Measurements from ENCODE around the gene KLHDC8B. TPM values are rescaled to one million over a fixed set of nuclear protein-coding genes. Genes with fewer than 3 reads are reported as not detected.

Gene KLHDC8B
- total RNA-seq (2013), result 14.7 TPM
- 10 to 100 TPM in 2 of 3 donors, 1 to 10 TPM in 1; 7.5 to 16.7 (median 12.9) TPM for polyA plus RNA-seq
- polyA minus RNA-seq, result 10.8 and 11.6 TPM in 2 replicates
- 0.34 to 6.6 (median 2.2) reads per million in 11 experiments for total RNA-seq

- Mint-ChIP-seq H3K27me3 (ENCODE audit: low read depth in 3 of 3) (peaks cover 0 to 9% (median 2%) of the 10 kb centered on the region in 3 donors), H3K9me3 (peaks cover 0 to 15% (median 6%) of the 10 kb centered on the region in 7 donors), H3K36me3 (peaks cover 8 to 9% of the 10 kb centered on the region in 2 donors), H3K27ac (peak within 1 kb of the TSS in 5 of 7 donors; percentile 37 to 88 (median 74)), H3K4me3 (peak within 1 kb of the TSS; percentile 83 to 95), H3K4me1 (peaks cover 24% of the 10 kb centered on the region)
- peaks cover 0 to 6% of the 10 kb centered on the region in 2 donors for H3K36me3 ChIP-seq (replicated peaks in 1 of 2; ENCODE audit: control insufficient read depth in 1 of 2, insufficient read depth in 2 of 2, low read length in 2 of 2)
- peak within 1 kb of the TSS; percentile 36 to 63 for H3K27ac ChIP-seq (ENCODE audit: low read depth in 1 of 2, low read length in 2 of 2)
- peak within 1 kb of the TSS; percentile 97 for H2AFZ ChIP-seq (ENCODE audit: insufficient read depth, low read depth, low read length, poor library complexity, severe bottlenecking)
- under 1% methylated on average over 57 of the region's 57 CpGs for WGBS (ENCODE audit: insufficient coverage)
- H3K4me2 ChIP-seq (replicated peaks; ENCODE audit: extremely low read depth, low read length, poor library complexity, severe bottlenecking), result peak within 1 kb of the TSS; percentile 88
- peak within 1 kb of the TSS; percentile 72 for H3K9ac ChIP-seq (ENCODE audit: insufficient read depth, low read length, poor library complexity, severe bottlenecking)
- H3K4me1 ChIP-seq (ENCODE audit: control insufficient read depth in 1 of 2, insufficient read depth in 2 of 2, low read length in 2 of 2), result peaks cover 22 to 33% of the 10 kb centered on the region in 2 donors
- peaks cover 0 to 7% of the 10 kb centered on the region in 2 donors for H3K9me3 ChIP-seq (replicated peaks in 1 of 2; ENCODE audit: control insufficient read depth in 1 of 2, insufficient read depth in 1 of 2, low read length in 2 of 2)
- no peaks in the 10 kb centered on the region for H4K20me1 ChIP-seq (ENCODE audit: insufficient read depth, low read length)
- DNase-seq, result peak; percentile 58 to 68 (median 68)
- peak within 1 kb of the TSS; percentile 67 to 87 (median 87) for H3K4me3 ChIP-seq (replicated peaks in 1 of 3; ENCODE audit: low read depth in 2 of 3, low read length in 3 of 3)
- intact Hi-C loops (cut with micrococcal nuclease), result loop anchor here (1.0 to 10.0 kb wide), 3 partner anchors 105 to 274 kb away; partner anchors contain the start of gene C3orf62 (in 1 of the 2)
- H3K27me3 ChIP-seq (ENCODE audit: control insufficient read depth in 2 of 2, insufficient read depth in 2 of 2, low read length in 2 of 2), result no peaks in the 10 kb centered on the region
- peaks cover 3% of the 10 kb centered on the region for H3K79me2 ChIP-seq (ENCODE audit: insufficient read depth, low read length)
- peak; percentile 99 for TF ChIP-seq CTCF (IDR thresholded peaks at IDR 0.05)
These were observed at the start of gene KLHDC8B for GRCh38 chr3:49171119-49171774. Gene KLHDC8B, plus strand, starts transcription at chr3:49171598. Its CDS starts 1,172 bp downstream, at chr3:49172770.

GRCh38 chr3:49122022-49122421 lies 49.4 kb upstream of the KLHDC8B start:
- peaks cover 0 to 2% (median 0%) of the 10 kb centered on the region in 7 donors for H3K9me3 Mint-ChIP-seq
- no peak for TF ChIP-seq CTCF (IDR thresholded peaks at IDR 0.05)
- peak overlapping the region in 1 of 2 donors; percentile 95 for H3K27ac ChIP-seq (ENCODE audit: low read depth in 1 of 2, low read length in 2 of 2)

More at GRCh38 chr3:49122022-49122421, 49.4 kb upstream of the KLHDC8B start:
- no peak overlapping the region for H3K4me3 ChIP-seq (replicated peaks in 1 of 3; ENCODE audit: low read depth in 2 of 3, low read length in 3 of 3)
- intact Hi-C loops (cut with micrococcal nuclease), result no loop called here
- H3K27ac Mint-ChIP-seq, result peak overlapping the region in 6 of 7 donors; percentile 5 to 92 (median 86)
- peaks cover 7% of the 10 kb centered on the region for H4K20me1 ChIP-seq (ENCODE audit: insufficient read depth, low read length)
- H3K27me3 Mint-ChIP-seq (ENCODE audit: low read depth in 3 of 3), result no peaks in the 10 kb centered on the region
- no peak for DNase-seq
- H3K4me2 ChIP-seq (replicated peaks; ENCODE audit: extremely low read depth, low read length, poor library complexity, severe bottlenecking), result no peak overlapping the region
- H3K4me3 Mint-ChIP-seq, result no peak overlapping the region
- peaks cover 11% of the 10 kb centered on the region for H3K4me1 Mint-ChIP-seq
- peaks cover 15 to 20% of the 10 kb centered on the region in 2 donors for H3K36me3 Mint-ChIP-seq
- no peaks in the 10 kb centered on the region for H3K9me3 ChIP-seq (replicated peaks in 1 of 2; ENCODE audit: control insufficient read depth in 1 of 2, insufficient read depth in 1 of 2, low read length in 2 of 2)
- H3K79me2 ChIP-seq (ENCODE audit: insufficient read depth, low read length), result peaks cover 26% of the 10 kb centered on the region
- H3K4me1 ChIP-seq (ENCODE audit: control insufficient read depth in 1 of 2, insufficient read depth in 2 of 2, low read length in 2 of 2), result peaks cover 16 to 23% of the 10 kb centered on the region in 2 donors
- 98% methylated on average over 11 of the region's 12 CpGs for WGBS (ENCODE audit: insufficient coverage)
- H3K27me3 ChIP-seq (ENCODE audit: control insufficient read depth in 2 of 2, insufficient read depth in 2 of 2, low read length in 2 of 2), result no peaks in the 10 kb centered on the region
- H3K36me3 ChIP-seq (replicated peaks in 1 of 2; ENCODE audit: control insufficient read depth in 1 of 2, insufficient read depth in 2 of 2, low read length in 2 of 2), result peaks cover 21 to 24% of the 10 kb centered on the region in 2 donors
- no peak overlapping the region for H2AFZ ChIP-seq (ENCODE audit: insufficient read depth, low read depth, low read length, poor library complexity, severe bottlenecking)
- H3K9ac ChIP-seq (ENCODE audit: insufficient read depth, low read length, poor library complexity, severe bottlenecking), result no peak overlapping the region

All from CD14-positive monocyte (primary cell).